Measurements from ENCODE around the gene JAZF1. TPM values are rescaled to one million over a fixed set of nuclear protein-coding genes. Genes with fewer than 3 reads are reported as not detected.

The JAZF1 gene
- total RNA-seq, 1 donor from 2014 or later, result 36.1 TPM

- no peaks in the 10 kb centered on the region for H3K9me3 ChIP-seq
- H3K4me3 ChIP-seq, result no peak overlapping the region
- no peaks in the 10 kb centered on the region for H3K4me1 ChIP-seq
- no peak for DNase-seq (ENCODE audit: extremely low spot score in 2 of 2)
- TF ChIP-seq POLR2A (IDR thresholded peaks at IDR 0.05), result no peak
- TF ChIP-seq POLR2AphosphoS5 (IDR thresholded peaks at IDR 0.05; ENCODE audit: insufficient read depth in 1 of 2, low read depth in 1 of 2), result no peak
- TF ChIP-seq CTCF (IDR thresholded peaks at IDR 0.05), result no peak
- no peaks in the 10 kb centered on the region for H3K27me3 ChIP-seq
- intact Hi-C loops (cut with DNase I), result no loop called here
- H3K36me3 ChIP-seq, result no peaks in the 10 kb centered on the region
- no peak overlapping the region for H3K27ac ChIP-seq
Observed at GRCh38 chr7:28044825-28045224, 135.8 kb downstream of the JAZF1 start.

- no peak for DNase-seq (ENCODE audit: extremely low spot score in 2 of 2)
- Histone ChIP-seq H3K36me3 (no peaks in the 10 kb centered on the region), H3K27me3 (no peaks in the 10 kb centered on the region), H3K4me3 (no peak overlapping the region), H3K4me1 (peaks cover 14% of the 10 kb centered on the region), H3K9me3 (no peaks in the 10 kb centered on the region), H3K27ac (no peak overlapping the region)
- intact Hi-C loops (cut with DNase I), result no loop called here
- TF ChIP-seq POLR2A (IDR thresholded peaks at IDR 0.05) (no peak), CTCF (IDR thresholded peaks at IDR 0.05) (no peak), POLR2AphosphoS5 (IDR thresholded peaks at IDR 0.05; ENCODE audit: insufficient read depth in 1 of 2, low read depth in 1 of 2) (no peak)
Observed at GRCh38 chr7:28042721-28043120, 137.9 kb downstream of the JAZF1 start.

GRCh38 chr7:28041508-28042314 lies 138.9 kb downstream of the JAZF1 start:
- Histone ChIP-seq H3K4me3 (no peak overlapping the region), H3K27me3 (no peaks in the 10 kb centered on the region), H3K27ac (no peak overlapping the region), H3K4me1 (peaks cover 24% of the 10 kb centered on the region), H3K9me3 (no peaks in the 10 kb centered on the region), H3K36me3 (no peaks in the 10 kb centered on the region)
- no peak for DNase-seq (ENCODE audit: extremely low spot score in 2 of 2)
- intact Hi-C loops (cut with DNase I), result no loop called here
- TF ChIP-seq POLR2A (IDR thresholded peaks at IDR 0.05) (no peak), POLR2AphosphoS5 (IDR thresholded peaks at IDR 0.05; ENCODE audit: insufficient read depth in 1 of 2, low read depth in 1 of 2) (no peak), CTCF (IDR thresholded peaks at IDR 0.05) (no peak)

- Histone ChIP-seq H3K27ac (peak overlapping the region; percentile 74), H3K4me3 (no peak overlapping the region), H3K4me1 (peaks cover 34% of the 10 kb centered on the region), H3K36me3 (no peaks in the 10 kb centered on the region), H3K9me3 (no peaks in the 10 kb centered on the region), H3K27me3 (no peaks in the 10 kb centered on the region)
- intact Hi-C loops (cut with DNase I), result no loop called here
- no peak for TF ChIP-seq POLR2AphosphoS5 (IDR thresholded peaks at IDR 0.05; ENCODE audit: insufficient read depth in 1 of 2, low read depth in 1 of 2)
- TF ChIP-seq POLR2A (IDR thresholded peaks at IDR 0.05), result no peak
- TF ChIP-seq CTCF (IDR thresholded peaks at IDR 0.05), result no peak
- DNase-seq (ENCODE audit: extremely low spot score in 2 of 2), result no peak
Observed at GRCh38 chr7:28038175-28038797, 142.3 kb downstream of the JAZF1 start.
